Measurements from ENCODE around the gene COL21A1.
"Not testable (repeated sequence)": the region's sequence is repeated elsewhere in the genome, so short reads cannot be mapped to it uniquely, and the experiment has no call there.

COL21A1 gene

GRCh38 chr6:56246881-56247653, at the start of gene COL21A1:
COL21A1 (minus strand) TSS chr6:56247580; CDS start chr6:56182618, 64,962 bp downstream.
- peak; percentile 90 for DNase-seq (ENCODE audit: low read depth, low spot score)

GRCh38 chr6:56293781-56294180, 46.4 kb upstream of the COL21A1 start:
- DNase-seq (ENCODE audit: low read depth, low spot score), result no peak

- DNase-seq (ENCODE audit: low read depth, low spot score), result peak; percentile 50
Observed at GRCh38 chr6:56292505-56293181, 45.3 kb upstream of the COL21A1 start.

GRCh38 chr6:56291302-56291917, 44.0 kb upstream of the COL21A1 start:
- DNase-seq (ENCODE audit: low read depth, low spot score), result no peak

GRCh38 chr6:56289721-56290120, 42.3 kb upstream of the COL21A1 start:
- no peak for DNase-seq (ENCODE audit: low read depth, low spot score)

- DNase-seq (ENCODE audit: low read depth, low spot score), result no peak
Observed at GRCh38 chr6:56288347-56288746, 41.0 kb upstream of the COL21A1 start.

- DNase-seq (ENCODE audit: low read depth, low spot score), result no peak
Observed at GRCh38 chr6:56282391-56282790, 35.0 kb upstream of the COL21A1 start.

- no peak for DNase-seq (ENCODE audit: low read depth, low spot score)
Observed at GRCh38 chr6:56280126-56280525, 32.7 kb upstream of the COL21A1 start.

- no peak for DNase-seq (ENCODE audit: low read depth, low spot score)
Observed at GRCh38 chr6:56279331-56280080, 32.1 kb upstream of the COL21A1 start.

GRCh38 chr6:56278171-56278591, 30.8 kb upstream of the COL21A1 start:
- no peak for DNase-seq (ENCODE audit: low read depth, low spot score)

GRCh38 chr6:56270812-56271441, 23.5 kb upstream of the COL21A1 start:
- DNase-seq (ENCODE audit: low read depth, low spot score), result no peak

GRCh38 chr6:56268266-56268665, 20.9 kb upstream of the COL21A1 start:
- DNase-seq (ENCODE audit: low read depth, low spot score), result no peak

GRCh38 chr6:56266011-56266410, 18.6 kb upstream of the COL21A1 start:
- no peak for DNase-seq (ENCODE audit: low read depth, low spot score)

- no peak for DNase-seq (ENCODE audit: low read depth, low spot score)
Observed at GRCh38 chr6:56263596-56264315, 16.4 kb upstream of the COL21A1 start.

GRCh38 chr6:56260593-56260992, 13.2 kb upstream of the COL21A1 start:
- not testable (repeated sequence) for DNase-seq (ENCODE audit: low read depth, low spot score)

GRCh38 chr6:56259234-56260077, 12.1 kb upstream of the COL21A1 start:
- DNase-seq (ENCODE audit: low read depth, low spot score), result no peak

- no peak for DNase-seq (ENCODE audit: low read depth, low spot score)
Observed at GRCh38 chr6:56255349-56255748, 8.0 kb upstream of the COL21A1 start.

GRCh38 chr6:56250266-56250665, 2.9 kb upstream of the COL21A1 start:
- no peak for DNase-seq (ENCODE audit: low read depth, low spot score)

GRCh38 chr6:56247654-56248122, 308 bp upstream of the COL21A1 start:
- DNase-seq (ENCODE audit: low read depth, low spot score), result no peak

GRCh38 chr6:56246541-56246880, 869 bp downstream of the COL21A1 start:
- no peak for DNase-seq (ENCODE audit: low read depth, low spot score)

All from iPS DF 19.7 (cell line).